Activated CD8-positive, alpha-beta memory T cell treated with anti-CD3 and anti-CD28 coated beads for 4 hours (primary cell): ENCODE measurements around the gene APOC1.

Source experiments
- DNase-seq, 2 donors: peaks; one replicate each; pipeline ENCODE4 v3.0.0-alpha.2; 2020; ENCODE audit warnings: low read depth in 2 of 2

APOC1 gene

DNA sequence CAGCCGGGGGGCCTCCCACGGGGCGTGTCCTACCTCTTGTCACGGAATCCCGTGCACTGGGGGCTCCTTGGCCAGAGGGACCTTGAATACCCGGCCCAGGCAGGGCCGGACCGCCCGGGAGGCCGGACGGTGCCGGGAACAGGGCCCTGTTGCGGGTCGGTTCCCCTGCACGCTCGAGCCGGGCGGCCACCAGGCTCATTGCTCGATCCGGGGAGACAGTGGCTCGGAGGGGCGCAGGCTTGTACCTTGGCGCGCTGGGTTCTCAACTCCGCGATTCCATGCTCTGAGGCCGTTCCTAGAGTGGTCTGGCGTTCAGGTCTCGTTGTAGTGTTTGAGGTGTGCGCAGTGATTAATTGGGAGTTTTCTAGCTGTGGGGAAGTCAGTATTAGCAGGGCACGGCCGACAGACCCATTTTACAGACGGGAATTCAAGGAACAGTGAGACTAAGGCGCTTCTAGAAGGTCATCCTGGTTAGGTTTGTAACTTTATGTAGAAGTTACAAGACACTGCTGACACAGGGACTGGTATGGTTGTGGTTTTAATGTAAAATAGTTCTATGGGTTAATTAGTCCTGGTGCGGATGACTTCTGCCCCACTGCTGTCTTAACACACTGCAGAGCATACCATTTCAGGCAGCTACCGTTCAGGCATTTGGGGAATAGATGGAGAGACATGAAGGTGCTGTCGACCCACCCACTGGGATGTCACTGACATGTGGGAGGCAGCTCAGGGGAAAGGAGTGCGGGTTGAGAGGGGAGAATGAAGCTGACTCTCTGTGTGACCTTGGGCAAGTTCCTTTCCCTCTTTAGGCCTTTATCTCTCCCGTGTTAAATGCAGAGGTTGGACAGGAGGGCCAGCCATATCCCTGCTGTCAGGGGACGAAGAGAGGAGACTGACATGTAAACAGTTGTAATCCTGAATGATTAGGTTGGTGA is 41.4 kb downstream of the APOC1 start:
- no peak for DNase-seq

DNA sequence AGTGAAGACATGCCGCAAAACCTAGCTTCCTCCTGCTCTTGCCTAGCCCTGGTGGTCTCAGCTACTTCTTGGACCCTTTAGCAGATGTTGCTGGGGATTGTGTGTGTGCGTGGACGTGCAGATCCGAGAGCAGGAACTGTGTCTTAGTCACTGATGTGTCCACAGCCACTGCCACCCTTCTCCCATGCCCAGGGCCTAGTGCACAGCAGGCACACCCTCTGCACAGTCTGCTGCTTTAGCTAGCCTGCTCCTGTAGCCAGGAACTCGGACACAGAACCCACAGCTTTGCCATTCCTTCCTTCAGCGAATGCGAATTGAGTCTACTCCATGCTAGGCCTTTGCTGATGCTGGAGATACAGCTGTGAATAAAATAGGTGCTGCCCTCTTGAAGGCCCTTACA is 43.1 kb downstream of the APOC1 start:
- DNase-seq = no peak

DNA sequence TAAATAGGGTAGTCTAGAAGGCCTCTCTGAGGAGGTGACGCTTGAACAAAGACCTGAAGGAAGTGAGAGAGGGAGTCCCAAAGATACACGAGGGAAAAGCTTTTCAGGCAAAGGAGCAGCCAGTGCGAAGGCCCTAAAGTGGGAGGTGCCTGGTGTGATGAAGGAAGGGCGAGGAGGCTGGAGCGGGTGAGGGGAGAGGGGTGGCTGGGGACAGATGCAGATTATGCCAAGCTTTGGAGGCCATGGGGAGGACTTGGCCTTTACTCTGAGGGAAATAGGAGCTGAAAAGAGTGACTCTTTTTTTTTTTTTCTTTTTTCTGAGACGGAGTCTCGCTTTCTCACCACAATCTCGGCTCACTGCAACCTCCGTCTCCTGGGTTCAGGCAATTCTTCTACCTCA is 43.7 kb downstream of the APOC1 start:
- DNase-seq = no peak

DNA sequence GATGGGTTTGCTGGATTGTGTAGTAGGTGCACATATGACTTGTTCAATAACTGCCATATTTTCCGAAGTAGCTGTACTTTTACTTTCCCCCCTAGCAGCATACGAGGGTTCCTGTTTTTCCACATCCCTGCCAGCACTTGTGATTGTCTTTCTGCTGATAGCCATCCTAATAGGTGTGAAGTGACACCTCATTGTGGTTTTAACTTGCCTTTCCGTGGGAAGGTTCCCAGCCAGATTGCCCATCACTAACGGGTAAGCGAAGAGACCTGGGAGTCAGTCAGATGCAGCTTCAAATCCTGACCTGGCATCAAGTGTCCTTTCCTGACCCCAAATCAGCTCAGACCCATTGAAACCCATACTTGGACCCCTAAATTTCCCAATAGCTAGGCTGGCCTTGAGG is 45.3 kb downstream of the APOC1 start:
- no peak for DNase-seq

DNA sequence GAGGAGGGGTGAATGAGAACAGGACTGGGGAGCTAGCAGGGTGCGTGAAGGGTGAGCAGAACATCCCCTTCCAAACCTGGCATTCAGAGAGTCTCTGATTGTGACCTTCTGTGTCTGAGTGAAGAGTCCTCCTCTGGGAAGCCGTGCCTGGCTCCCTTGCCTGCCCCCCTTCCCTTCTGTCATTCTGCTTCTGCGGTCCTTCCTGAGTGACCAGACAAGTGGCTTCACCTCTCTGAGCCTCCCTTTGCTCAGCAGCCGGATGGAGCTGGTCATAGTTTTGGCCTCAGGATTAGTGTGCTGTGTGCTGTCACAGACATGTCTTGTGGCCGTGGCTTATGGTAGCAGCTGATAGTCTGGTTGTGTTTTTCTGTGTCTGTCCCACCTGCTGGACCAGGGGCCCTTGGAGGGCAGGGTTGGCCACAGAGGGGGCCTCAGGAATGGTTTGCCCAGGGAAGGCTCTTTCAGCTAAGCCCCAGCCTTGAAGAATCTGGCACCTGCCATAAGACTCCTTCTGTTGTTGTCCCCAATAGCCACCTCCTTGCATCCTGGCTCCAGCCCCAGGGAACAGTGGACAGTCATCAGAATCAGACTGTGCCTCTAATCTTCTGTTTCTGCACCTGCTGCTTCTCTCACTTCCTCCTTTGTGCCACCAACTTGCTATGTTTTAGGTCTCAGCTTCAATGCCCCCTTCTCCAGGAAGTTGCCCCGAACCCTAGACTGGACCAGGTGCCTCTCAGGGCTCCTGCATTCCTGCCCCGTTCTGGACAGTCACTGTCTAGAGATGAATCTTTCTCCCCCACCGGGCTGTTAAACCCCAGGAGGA is 46.7 kb downstream of the APOC1 start:
- DNase-seq = no peak

DNA sequence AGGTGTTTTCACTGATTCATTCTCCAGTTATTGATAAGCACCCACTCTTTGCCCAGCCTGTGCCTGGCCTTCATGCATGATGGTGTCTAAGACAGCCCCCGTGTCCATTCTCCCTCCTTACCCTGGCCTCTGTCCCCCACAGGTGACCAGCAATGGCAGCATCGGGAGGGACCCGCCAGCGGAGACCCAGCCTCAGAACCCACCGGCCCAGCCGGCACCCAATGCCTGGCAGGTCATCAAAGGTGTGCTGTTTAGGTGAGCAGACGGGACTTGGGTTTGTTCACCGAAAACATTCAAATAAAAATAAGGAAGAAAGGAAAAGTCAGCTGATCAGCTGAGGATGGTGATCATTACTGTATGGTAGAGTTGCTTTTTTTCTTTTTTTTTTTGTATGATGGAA is 47.4 kb downstream of the APOC1 start:
- DNase-seq = no peak

DNA sequence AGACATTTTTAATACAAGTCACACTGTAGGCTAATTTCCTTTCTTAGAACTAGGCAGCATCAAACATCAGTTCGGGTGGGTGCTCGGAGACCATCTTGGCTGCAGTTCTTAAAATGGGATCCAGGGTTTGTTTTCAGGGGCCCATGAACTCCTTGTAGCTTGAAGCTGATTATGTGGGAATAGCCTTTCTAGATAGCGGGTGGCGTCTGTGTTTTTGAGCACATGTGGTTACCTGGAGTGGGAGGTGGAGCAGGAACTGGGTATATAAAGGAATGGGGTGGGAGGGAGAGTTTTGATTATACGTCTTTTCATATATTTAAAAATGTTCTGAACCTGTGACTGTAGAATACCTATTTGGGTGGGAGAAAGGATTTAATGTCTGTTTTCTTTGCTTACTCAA is 53.7 kb downstream of the APOC1 start:
- DNase-seq = no peak

DNA sequence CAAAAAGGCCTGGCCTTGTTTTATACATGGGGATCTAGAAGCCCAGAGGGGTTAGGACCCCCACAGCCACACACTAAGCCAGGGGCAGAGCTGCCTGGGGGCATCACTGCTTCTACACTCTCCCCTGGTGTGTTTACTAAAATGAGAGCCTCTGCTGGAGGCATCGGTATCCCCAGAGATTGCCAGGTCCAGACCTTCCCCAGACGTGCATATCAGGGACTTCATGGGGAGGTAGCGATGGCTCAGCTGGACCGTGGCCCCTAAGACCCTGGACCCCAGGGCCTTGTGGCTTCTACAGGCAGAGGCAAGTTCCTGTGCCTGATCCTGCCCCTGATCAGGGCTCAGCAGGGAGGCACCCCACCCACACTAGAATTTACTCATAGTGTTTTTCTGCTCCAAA is 54.3 kb downstream of the APOC1 start:
- no peak for DNase-seq
